Right lobe of liver (tissue), 6 donors: ENCODE data around the gene C19orf81. TPM values are rescaled to one million over a fixed set of nuclear protein-coding genes. Genes with fewer than 3 reads are reported as not detected.

Source experiments
- ATAC-seq, 4 donors: fragments of 200-7000 bp; cut with Tn5 transposase; one replicate each; pipeline ENCODE4 v1.9.1; 2020; ENCODE audit warnings: mild to moderate bottlenecking in 4 of 4, moderate library complexity in 4 of 4
- DNase-seq, 3 donors: peaks; one replicate each; pipeline ENCODE4 v3.0.0-alpha.2; 2020
- H3K27ac ChIP-seq, 3 donors: fragments of 200-600 bp; one replicate each; pipeline ENCODE4 v1.8.0; 2022
- H3K27me3 ChIP-seq, 2 donors: fragments of 200-600 bp; one replicate each; pipeline ENCODE4 v1.8.0; 2022
- H3K36me3 ChIP-seq, 4 donors: fragments of 200-600 bp; sonication (generic) in 1 of 4; one replicate each; pipeline versions ENCODE4 v1.5.1 to v1.8.0; 2017 to 2022; ENCODE audit warnings: control low read depth in 1 of 4
- H3K4me1 ChIP-seq, 4 donors: fragments of 200-600 bp; sonication (generic) in 1 of 4; one replicate each; pipeline versions ENCODE4 v1.5.1 to v1.8.0; 2017 to 2022; ENCODE audit warnings: control low read depth in 1 of 4
- H3K4me3 ChIP-seq, 3 donors: fragments of 200-600 bp; one replicate each; pipeline ENCODE4 v1.8.0; 2022
- H3K9me3 ChIP-seq, 4 donors: fragments of 200-600 bp; sonication (generic) in 1 of 4; one replicate each; pipeline versions ENCODE4 v1.5.1 to v1.8.0; 2017 to 2022; ENCODE audit warnings: control low read depth in 1 of 4
- CTCF ChIP-seq, 4 donors: fragments of 200-600 bp in 3 of 4; fragments of 450-650 bp in 1 of 4; IDR thresholded peaks; one replicate each; pipeline versions ENCODE4 v1.5.1 to v1.8.0; 2016 to 2022; ENCODE audit warnings: antibody characterized with exemption in 4 of 4, mild to moderate bottlenecking in 2 of 4
- POLR2A ChIP-seq: fragments of 450-650 bp; IDR thresholded peaks from one replicate; pipeline ENCODE4 v1.6.1; 2017; ENCODE audit warnings: antibody characterized with exemption, mild to moderate bottlenecking
- WGBS: methylation state at CpG from one replicate; pipeline ENCODE4 v1.1.6; 2018; ENCODE audit warnings: low coverage, low lambda C conversion rate; ENCODE audit not compliant: insufficient coverage; ENCODE audit errors: missing lambda C conversion rate; 5-methylcytosine and 5-hydroxymethylcytosine counted together
- intact Hi-C, 2 donors: fragments of 100-400 bp; cut with DNase I; formaldehyde crosslinking; loops; one replicate each; pipeline versions ENCODE4 v1.11.2 to v1.14.1; 2022
- total RNA-seq, 6 experiments: library from RNA; depleted of rRNA in 2 of 6; stranded (reverse); fragments of >200 nt in 2 of 6; fragmentation: NEBNext Ultra II Directional in 3 of 6; extraction: Animal tissue kit (Norgen Biotek cat#: 25700) in 3 of 6; gene quantifications; one replicate each; pipeline versions ENCODE4 v1.1.0 to v1.2.4, GENCODE V29; 2016 to 2023
- donor health status: DM: no; HTN: yes; CAD: no.
- donor health status: DM: no; HTN: no; CAD: no.
- donor health status: DM: no; HTN: no; CAD: no.
- donor health status: DM: no; HTN: yes; CAD: no.
- donor health status: DM: no; HTN: yes; CAD: no.

The C19orf81 gene
- total RNA-seq, 6 experiments from 2014 or later: not detected

- ATAC-seq (no peak), DNase-seq (no peak)
- no peak overlapping the region for H3K27ac ChIP-seq
- WGBS: no CpG with 5 or more reads among the region's 49 CpGs
- intact Hi-C loops: no loop called here
- no peaks in the 10 kb centered on the region for H3K4me1 ChIP-seq
- TF ChIP-seq CTCF (IDR thresholded peaks at IDR 0.05): no peak
- no peak overlapping the region for H3K4me3 ChIP-seq
- no peaks in the 10 kb centered on the region for H3K9me3 ChIP-seq
- no peaks in the 10 kb centered on the region for H3K36me3 ChIP-seq
- H3K27me3 ChIP-seq: peaks cover 7 to 18% of the 10 kb centered on the region in 2 donors
Observed at GRCh38 chr19:50668416-50668815, 19.2 kb downstream of the C19orf81 start.

GRCh38 chr19:50668879-50669278 lies 19.6 kb downstream of the C19orf81 start:
- Histone ChIP-seq H3K4me3 (no peak overlapping the region), H3K27me3 (peaks cover 7 to 18% of the 10 kb centered on the region in 2 donors), H3K36me3 (no peaks in the 10 kb centered on the region), H3K27ac (no peak overlapping the region), H3K9me3 (no peaks in the 10 kb centered on the region), H3K4me1 (no peaks in the 10 kb centered on the region)
- TF ChIP-seq CTCF (IDR thresholded peaks at IDR 0.05): no peak
- TF ChIP-seq POLR2A: no peak
- ATAC-seq: no peak
- 36% methylated on average over 6 of the region's 20 CpGs for WGBS
- DNase-seq: no peak
- intact Hi-C loops: no loop called here

GRCh38 chr19:50669302-50670101 lies 20.3 kb downstream of the C19orf81 start:
- ATAC-seq (peak in 2 of 4 donors; percentile 30 to 35), DNase-seq (no peak)
- Histone ChIP-seq H3K4me1 (no peaks in the 10 kb centered on the region), H3K4me3 (no peak overlapping the region), H3K27ac (no peak overlapping the region), H3K27me3 (peaks cover 7 to 18% of the 10 kb centered on the region in 2 donors), H3K9me3 (no peaks in the 10 kb centered on the region), H3K36me3 (no peaks in the 10 kb centered on the region)
- WGBS: 25% methylated on average over 17 of the region's 23 CpGs
- intact Hi-C loops: no loop called here
- TF ChIP-seq CTCF (IDR thresholded peaks at IDR 0.05): peak; percentile 52 to 75 (median 67)
- TF ChIP-seq POLR2A: no peak

GRCh38 chr19:50670102-50670380 lies 20.8 kb downstream of the C19orf81 start:
- intact Hi-C loops: no loop called here
- ATAC-seq: no peak

More at GRCh38 chr19:50670102-50670380, 20.8 kb downstream of the C19orf81 start:
- no peak overlapping the region for H3K4me3 ChIP-seq
- WGBS: 20% methylated on average over 5 of the region's 5 CpGs
- no peak for DNase-seq
- no peak overlapping the region for H3K27ac ChIP-seq
- no peaks in the 10 kb centered on the region for H3K4me1 ChIP-seq
- H3K36me3 ChIP-seq: no peaks in the 10 kb centered on the region
- no peaks in the 10 kb centered on the region for H3K9me3 ChIP-seq
- TF ChIP-seq CTCF (IDR thresholded peaks at IDR 0.05) (no peak), POLR2A (no peak)
- H3K27me3 ChIP-seq: peaks cover 7 to 18% of the 10 kb centered on the region in 2 donors
